ENCODE measurements around the gene UBE2M.

Gene UBE2M

DNA sequence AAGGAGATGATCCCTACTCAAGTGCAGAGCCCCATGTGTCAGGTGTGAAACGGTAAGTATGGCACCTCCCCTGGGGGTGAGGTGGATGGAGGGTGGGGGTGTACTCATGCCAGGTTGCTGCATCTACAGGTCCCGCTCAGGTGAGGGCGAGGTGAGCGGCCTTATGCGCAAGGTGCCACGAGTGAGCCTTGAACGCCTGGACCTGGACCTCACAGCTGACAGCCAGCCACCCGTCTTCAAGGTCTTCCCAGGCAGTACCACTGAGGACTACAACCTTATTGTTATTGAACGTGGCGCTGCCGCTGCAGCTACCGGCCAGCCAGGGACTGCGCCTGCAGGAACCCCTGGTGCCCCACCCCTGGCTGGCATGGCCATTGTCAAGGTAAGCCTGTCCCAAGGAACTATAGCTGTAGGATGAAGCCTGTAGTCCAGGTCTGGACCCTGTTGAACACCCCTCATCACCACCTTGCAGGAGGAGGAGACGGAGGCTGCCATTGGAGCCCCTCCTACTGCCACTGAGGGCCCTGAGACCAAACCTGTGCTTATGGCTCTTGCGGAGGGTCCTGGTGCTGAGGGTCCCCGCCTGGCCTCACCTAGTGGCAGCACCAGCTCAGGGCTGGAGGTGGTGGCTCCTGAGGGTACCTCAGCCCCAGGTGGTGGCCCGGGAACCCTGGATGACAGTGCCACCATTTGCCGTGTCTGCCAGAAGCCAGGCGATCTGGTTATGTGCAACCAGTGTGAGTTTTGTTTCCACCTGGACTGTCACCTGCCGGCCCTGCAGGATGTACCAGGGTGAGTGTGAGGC, 9.3 kb downstream of the UBE2M start:
- H3K4ac ChIP-seq (ENCODE audit: low read depth, low read length) = no peak overlapping the region

GRCh38 chr19:58547323-58548312, 10.8 kb downstream of the UBE2M start:
- Histone ChIP-seq H2AFZ (ENCODE audit: insufficient read depth, low read length, poor library complexity) (no peak overlapping the region), H3K4me1 (ENCODE audit: control insufficient read depth in 1 of 2, insufficient read depth in 2 of 2, low read length in 2 of 2) (peaks cover 7 to 14% of the 10 kb centered on the region in 2 experiments), H3K79me1 (ENCODE audit: low read length) (peaks cover 15% of the 10 kb centered on the region)

More for the DNA sequence above, 9.3 kb downstream of the UBE2M start:
- Histone ChIP-seq H2AK5ac (ENCODE audit: low read length) (no peak overlapping the region), H2AFZ (ENCODE audit: insufficient read depth, low read length, poor library complexity) (no peak overlapping the region), H4K12ac (ENCODE audit: low read depth, low read length) (no peak overlapping the region), H3K27ac (ENCODE audit: low read depth, low read length) (no peak overlapping the region), H3K18ac (ENCODE audit: low read length) (no peak overlapping the region), H3K4me3 (ENCODE audit: low read depth, low read length) (no peak overlapping the region), H3K4me2 (ENCODE audit: low read length) (no peak overlapping the region), H3K27me3 (ENCODE audit: insufficient read depth, low read length) (no peaks in the 10 kb centered on the region), H4K91ac (ENCODE audit: low read depth, low read length) (no peak overlapping the region), H3K79me1 (ENCODE audit: low read length) (peaks cover 7% of the 10 kb centered on the region), H2BK120ac (ENCODE audit: insufficient read depth, low read length, poor library complexity) (no peak overlapping the region), H4K8ac (ENCODE audit: low read depth, low read length) (no peak overlapping the region), H2BK12ac (ENCODE audit: low read length) (no peak overlapping the region), H3K23ac (ENCODE audit: low read length) (no peak overlapping the region), H3K36me3 (ENCODE audit: control insufficient read depth in 1 of 2, insufficient read depth in 2 of 2, low read length in 2 of 2) (peaks cover 70 to 74% of the 10 kb centered on the region in 2 experiments), H3K9ac (ENCODE audit: low read length) (no peak overlapping the region), H2BK5ac (ENCODE audit: low read depth, low read length, poor library complexity) (no peak overlapping the region), H3K79me2 (ENCODE audit: control insufficient read depth, insufficient read depth, low read length, poor library complexity) (peaks cover 25% of the 10 kb centered on the region), H3K14ac (ENCODE audit: low read length) (no peak overlapping the region), H3K9me3 (ENCODE audit: insufficient read depth, low read depth, low read length) (peaks cover 2% of the 10 kb centered on the region), H3K4me1 (ENCODE audit: control insufficient read depth in 1 of 2, insufficient read depth in 2 of 2, low read length in 2 of 2) (peaks cover 10 to 15% of the 10 kb centered on the region in 2 experiments)
- WGBS (ENCODE audit: extremely low coverage, insufficient coverage, insufficient read length) = no CpG with 5 or more reads among the region's 20 CpGs
- no peak for DNase-seq

DNA sequence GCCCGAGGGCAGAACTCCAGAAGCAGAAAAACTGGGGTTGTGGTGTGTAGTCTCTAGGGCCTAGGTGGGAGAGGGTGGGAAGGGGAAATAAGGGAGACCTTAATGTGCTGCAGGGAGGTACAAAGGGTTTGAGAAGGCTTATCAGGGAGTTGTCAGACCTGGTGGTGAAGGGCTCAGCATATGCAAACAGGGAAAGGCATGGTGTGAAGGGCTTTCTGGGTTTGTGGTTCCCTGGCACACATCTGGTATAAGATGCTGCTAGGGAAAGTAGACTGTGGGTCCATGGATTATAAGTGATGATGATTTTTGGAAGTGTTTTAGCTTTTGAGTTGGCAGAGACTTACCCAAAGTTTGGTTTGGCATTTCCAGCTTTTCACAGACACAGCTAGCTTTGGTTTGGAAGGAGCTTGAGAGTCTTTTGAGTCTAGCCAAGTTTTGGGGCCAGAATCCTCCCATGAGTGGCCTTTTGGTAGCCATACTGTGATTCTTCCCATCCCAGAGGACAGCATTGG, 12.3 kb downstream of the UBE2M start:
- Histone ChIP-seq H3K27ac (ENCODE audit: low read depth, low read length) (no peak overlapping the region), H3K4me1 (ENCODE audit: control insufficient read depth in 1 of 2, insufficient read depth in 2 of 2, low read length in 2 of 2) (peaks cover 7 to 14% of the 10 kb centered on the region in 2 experiments), H3K9ac (ENCODE audit: low read length) (peak overlapping the region; percentile 96), H3K9me3 (ENCODE audit: insufficient read depth, low read depth, low read length) (peaks cover 2% of the 10 kb centered on the region), H4K91ac (ENCODE audit: low read depth, low read length) (no peak overlapping the region), H2BK5ac (ENCODE audit: low read depth, low read length, poor library complexity) (no peak overlapping the region), H3K18ac (ENCODE audit: low read length) (no peak overlapping the region), H3K36me3 (ENCODE audit: control insufficient read depth in 1 of 2, insufficient read depth in 2 of 2, low read length in 2 of 2) (peaks cover 50 to 54% of the 10 kb centered on the region in 2 experiments), H3K27me3 (ENCODE audit: insufficient read depth, low read length) (no peaks in the 10 kb centered on the region), H2AK5ac (ENCODE audit: low read length) (no peak overlapping the region), H2BK120ac (ENCODE audit: insufficient read depth, low read length, poor library complexity) (no peak overlapping the region), H4K8ac (ENCODE audit: low read depth, low read length) (no peak overlapping the region), H3K23ac (ENCODE audit: low read length) (peak overlapping the region; percentile 48), H3K79me1 (ENCODE audit: low read length) (peaks cover 15% of the 10 kb centered on the region), H3K14ac (ENCODE audit: low read length) (no peak overlapping the region), H3K4ac (ENCODE audit: low read depth, low read length) (peak overlapping the region; percentile 99), H3K79me2 (ENCODE audit: control insufficient read depth, insufficient read depth, low read length, poor library complexity) (peaks cover 26% of the 10 kb centered on the region), H3K4me3 (ENCODE audit: low read depth, low read length) (peak overlapping the region; percentile 97), H4K12ac (ENCODE audit: low read depth, low read length) (no peak overlapping the region), H2BK12ac (ENCODE audit: low read length) (no peak overlapping the region), H3K4me2 (ENCODE audit: low read length) (peak overlapping the region; percentile 67), H2AFZ (ENCODE audit: insufficient read depth, low read length, poor library complexity) (peak overlapping the region; percentile 8)
- DNase-seq = no peak
- WGBS (ENCODE audit: extremely low coverage, insufficient coverage, insufficient read length) = no CpG with 5 or more reads among the region's 1 CpG

More at GRCh38 chr19:58547323-58548312, 10.8 kb downstream of the UBE2M start:
- DNase-seq = no peak
- Histone ChIP-seq H2BK12ac (ENCODE audit: low read length) (no peak overlapping the region), H3K14ac (ENCODE audit: low read length) (no peak overlapping the region), H3K4ac (ENCODE audit: low read depth, low read length) (peak overlapping the region; percentile 68), H3K23ac (ENCODE audit: low read length) (no peak overlapping the region), H3K27me3 (ENCODE audit: insufficient read depth, low read length) (no peaks in the 10 kb centered on the region), H4K8ac (ENCODE audit: low read depth, low read length) (no peak overlapping the region), H3K9me3 (ENCODE audit: insufficient read depth, low read depth, low read length) (peaks cover 2% of the 10 kb centered on the region), H3K79me2 (ENCODE audit: control insufficient read depth, insufficient read depth, low read length, poor library complexity) (peaks cover 26% of the 10 kb centered on the region), H2BK5ac (ENCODE audit: low read depth, low read length, poor library complexity) (no peak overlapping the region), H2BK120ac (ENCODE audit: insufficient read depth, low read length, poor library complexity) (no peak overlapping the region), H3K9ac (ENCODE audit: low read length) (peak overlapping the region; percentile 23), H3K27ac (ENCODE audit: low read depth, low read length) (no peak overlapping the region), H4K91ac (ENCODE audit: low read depth, low read length) (no peak overlapping the region), H3K4me3 (ENCODE audit: low read depth, low read length) (no peak overlapping the region), H3K36me3 (ENCODE audit: control insufficient read depth in 1 of 2, insufficient read depth in 2 of 2, low read length in 2 of 2) (peaks cover 64 to 68% of the 10 kb centered on the region in 2 experiments), H3K4me2 (ENCODE audit: low read length) (no peak overlapping the region), H2AK5ac (ENCODE audit: low read length) (no peak overlapping the region), H3K18ac (ENCODE audit: low read length) (peak overlapping the region; percentile 46), H4K12ac (ENCODE audit: low read depth, low read length) (no peak overlapping the region)
- WGBS (ENCODE audit: extremely low coverage, insufficient coverage, insufficient read length) = no CpG with 5 or more reads among the region's 18 CpGs

Measured in trophoblast cell (in vitro differentiated cells and primary cell).